Gastrocnemius medialis (tissue), 4 donors: ENCODE data around the gene PRRG4. TPM values are rescaled to one million over a fixed set of nuclear protein-coding genes. Genes with fewer than 3 reads are reported as not detected.

ENCODE experiments used
- ATAC-seq, 2 donors: fragments of 150-250 bp; one replicate each; pipeline ENCODE4 v1.9.1; 2016
- DNase-seq, 2 donors: peaks; one replicate each; pipeline ENCODE4 v3.0.0-alpha.2; 2019
- H3K27ac ChIP-seq, 4 donors: fragments of 200-600 bp; sonication (generic); 1 replicate in 1 of 4; 2 replicates in 3 of 4; pipeline ENCODE4 v1.5.1; 2016 to 2018; ENCODE audit warnings: mild to moderate bottlenecking in 2 of 4, moderate library complexity in 1 of 4
- H3K27me3 ChIP-seq, 3 donors: fragments of 200-600 bp; sonication (generic) in 2 of 3; 1 replicate in 1 of 3; 2 replicates in 2 of 3; pipeline versions ENCODE4 v1.5.1 to v1.6.0; 2016 to 2019; ENCODE audit warnings: mild to moderate bottlenecking in 1 of 3, moderate library complexity in 1 of 3
- H3K36me3 ChIP-seq, 2 donors: fragments of 200-600 bp; sonication (generic) in 1 of 2; one replicate each; pipeline ENCODE4 v1.5.1; 2017 to 2018
- H3K4me1 ChIP-seq, 2 donors: fragments of 200-600 bp; sonication (generic) in 1 of 2; one replicate each; pipeline ENCODE4 v1.5.1; 2016 to 2017; ENCODE audit warnings: mild to moderate bottlenecking in 2 of 2
- H3K4me3 ChIP-seq, 4 donors: fragments of 200-600 bp; sonication (generic) in 3 of 4; 1 replicate in 1 of 4; 2 replicates in 3 of 4; pipeline ENCODE4 v1.5.1; 2016 to 2019; ENCODE audit warnings: mild to moderate bottlenecking in 2 of 4
- H3K9me3 ChIP-seq, 3 donors: fragments of 200-600 bp; sonication (generic) in 2 of 3; 1 replicate in 1 of 3; 2 replicates in 2 of 3; pipeline ENCODE4 v1.5.1; 2016 to 2019
- CTCF ChIP-seq, 5 experiments: fragments of 450-650 bp in 3 of 5; fragments of 200-600 bp in 2 of 5; sonication (generic) in 2 of 5; IDR thresholded peaks in 4 of 5; conservative IDR thresholded peaks in 1 of 5; 1 replicate in 4 of 5; 2 replicates in 1 of 5; pipeline ENCODE4 v1.5.1; 2016 to 2019; ENCODE audit warnings: antibody characterized with exemption in 5 of 5, mild to moderate bottlenecking in 3 of 5, moderate library complexity in 3 of 5
- POLR2A ChIP-seq, 2 donors: fragments of 450-650 bp; IDR thresholded peaks; one replicate each; pipeline ENCODE4 v1.6.1; 2017; ENCODE audit warnings: antibody characterized with exemption in 2 of 2, mild to moderate bottlenecking in 2 of 2, moderate library complexity in 2 of 2
- in situ Hi-C, 4 donors: fragments of 200-750 bp; cut with MboI; loops; one replicate each; pipeline versions ENCODE4 v1.15.0 to v1.8.0; 2017; ENCODE audit warnings: low sequenced_read_pairs in 4 of 4
- intact Hi-C: fragments of 100-400 bp; cut with DNase I; formaldehyde crosslinking; loops from one replicate; pipeline ENCODE4 v1.15.1; 2023; ENCODE audit warnings: low total_unique reads
- total RNA-seq, 4 donors: library from RNA; depleted of rRNA; stranded (reverse); fragments of >200 nt; gene quantifications; one replicate each; pipeline versions ENCODE4 v1.1.0 to v1.2.3, GENCODE V29; 2016

The PRRG4 gene
- total RNA-seq, 4 donors from 2014 or later = 0.46 to 1.8 (median 0.75) TPM

- ATAC-seq = no peak
- intact Hi-C loops (no loop called here), in situ Hi-C loops (no loop called here)
Measured at GRCh38 chr11:32902089-32902665, 72.5 kb downstream of the PRRG4 start.

GRCh38 chr11:32905028-32905667 is 75.4 kb downstream of the PRRG4 start:
- DNase-seq = no peak
- in situ Hi-C loops = no loop called here
- no peaks in the 10 kb centered on the region for H3K9me3 ChIP-seq

More at GRCh38 chr11:32902089-32902665, 72.5 kb downstream of the PRRG4 start:
- no peak for DNase-seq
- Histone ChIP-seq H3K9me3 (no peaks in the 10 kb centered on the region), H3K27me3 (no peaks in the 10 kb centered on the region), H3K4me3 (no peak overlapping the region), H3K36me3 (no peaks in the 10 kb centered on the region), H3K27ac (no peak overlapping the region), H3K4me1 (peaks cover 6 to 8% of the 10 kb centered on the region in 2 donors)
- TF ChIP-seq POLR2A (IDR thresholded peaks at IDR 0.05) (no peak), CTCF (IDR thresholded peaks at IDR 0.05 in 4 of 5, conservative IDR thresholded peaks at IDR 0.05 in 1 of 5) (no peak)

More at GRCh38 chr11:32905028-32905667, 75.4 kb downstream of the PRRG4 start:
- no peak for ATAC-seq
- peaks cover 6 to 8% of the 10 kb centered on the region in 2 donors for H3K4me1 ChIP-seq
- intact Hi-C loops = no loop called here
- no peaks in the 10 kb centered on the region for H3K36me3 ChIP-seq
- H3K27ac ChIP-seq = no peak overlapping the region
- TF ChIP-seq POLR2A (IDR thresholded peaks at IDR 0.05) = no peak
- TF ChIP-seq CTCF (IDR thresholded peaks at IDR 0.05 in 4 of 5, conservative IDR thresholded peaks at IDR 0.05 in 1 of 5) = no peak
- no peaks in the 10 kb centered on the region for H3K27me3 ChIP-seq
- H3K4me3 ChIP-seq = no peak overlapping the region

Other genes starting within 250 kb of the PRRG4 start
- 100 to 1,000 TPM; 335 to 393 (median 355) TPM for gene EIF3M, start 246.1 kb upstream of the PRRG4 start, total RNA-seq
- gene CCDC73, start 35.3 kb upstream of the PRRG4 start, total RNA-seq = not detected
- gene QSER1, start 62.9 kb downstream of the PRRG4 start, total RNA-seq = 10 to 100 TPM in 3 of 4 donors, 1 to 10 TPM in 1; 7.5 to 17.2 (median 13.1) TPM
- 1 to 10 TPM; 2.0 to 5.8 (median 2.8) TPM for gene DEPDC7, start 186.0 kb downstream of the PRRG4 start, total RNA-seq
- gene TCP11L1, start 209.6 kb downstream of the PRRG4 start, total RNA-seq = 10 to 100 TPM in 3 of 4 donors, 1 to 10 TPM in 1; 8.3 to 22.4 (median 19.0) TPM